Neural progenitor cell (in vitro differentiated cells): ENCODE measurements around the gene SPRED2. TPM values are rescaled to one million over a fixed set of nuclear protein-coding genes. Genes with fewer than 3 reads are reported as not detected.

Experiments used
- DNase-seq: peaks from one replicate; pipeline ENCODE4 v3.0.0-alpha.2; 2016; ENCODE audit warnings: low spot score
- H2AFZ ChIP-seq: fragments of 200-600 bp; sonication (generic); replicated peaks from 2 replicates; pipeline ENCODE4 v1.6.1; 2016; ENCODE audit warnings: antibody characterized with exemption
- H3F3A ChIP-seq: fragments of 200-600 bp; sonication (generic); 2 replicates; pipeline ENCODE4 v1.6.1; 2016; ENCODE audit warnings: antibody characterized with exemption, low read depth
- H3K27ac ChIP-seq: fragments of 200-600 bp; sonication (generic); 2 replicates; pipeline ENCODE4 v1.5.1; 2016; ENCODE audit warnings: mild to moderate bottlenecking
- H3K27me3 ChIP-seq: fragments of 200-600 bp; sonication (generic); 2 replicates; pipeline ENCODE4 v1.6.1; 2016; ENCODE audit warnings: mild to moderate bottlenecking, moderate library complexity
- H3K36me3 ChIP-seq: fragments of 200-600 bp; sonication (generic); 2 replicates; pipeline ENCODE4 v1.5.1; 2016
- H3K4me1 ChIP-seq: fragments of 200-600 bp; sonication (generic); 2 replicates; pipeline ENCODE4 v1.6.1; 2016; ENCODE audit warnings: mixed run types
- H3K4me2 ChIP-seq: fragments of 200-600 bp; sonication (generic); 2 replicates; pipeline ENCODE4 v1.6.1; 2016
- H3K4me3 ChIP-seq: fragments of 200-600 bp; sonication (generic); 2 replicates; pipeline ENCODE4 v1.5.1; 2016
- H3K79me2 ChIP-seq: fragments of 200-600 bp; sonication (generic); 2 replicates; pipeline ENCODE4 v1.6.1; 2016; ENCODE audit warnings: low read depth
- H3K9ac ChIP-seq: fragments of 200-600 bp; sonication (generic); 2 replicates; pipeline ENCODE4 v1.6.1; 2016
- H3K9me3 ChIP-seq: fragments of 200-600 bp; sonication (generic); 2 replicates; pipeline ENCODE4 v1.5.1; 2016; ENCODE audit warnings: low read depth
- H4K20me1 ChIP-seq: fragments of 200-600 bp; sonication (generic); 2 replicates; pipeline ENCODE4 v1.6.1; 2016; ENCODE audit warnings: low read depth
- H3K27ac Mint-ChIP-seq: 3 replicates; pipeline ENCODE4 v1.8.0; 2021; ENCODE audit warnings: mixed read lengths
- H3K27me3 Mint-ChIP-seq: 2 replicates; pipeline ENCODE4 v1.8.0; 2022; ENCODE audit warnings: low read depth, mild to moderate bottlenecking, inconsistent platforms, moderate library complexity, mixed read lengths; ENCODE audit not compliant: insufficient read depth
- H3K36me3 Mint-ChIP-seq: 3 replicates; pipeline ENCODE4 v1.8.0; 2021; ENCODE audit warnings: mixed read lengths
- H3K4me1 Mint-ChIP-seq: 3 replicates; pipeline ENCODE4 v1.8.0; 2021; ENCODE audit warnings: mixed read lengths
- H3K4me3 Mint-ChIP-seq: 3 replicates; pipeline ENCODE4 v1.8.0; 2021; ENCODE audit warnings: mild to moderate bottlenecking, moderate library complexity, mixed read lengths
- H3K9me3 Mint-ChIP-seq: 3 replicates; pipeline ENCODE4 v1.8.0; 2020; ENCODE audit warnings: mixed read lengths
- CTCF ChIP-seq: fragments of 200-600 bp; sonication (generic); IDR thresholded peaks from 2 replicates; pipeline ENCODE4 v1.5.1; 2017; ENCODE audit warnings: antibody characterized with exemption, mild to moderate bottlenecking
- EZH2 ChIP-seq: fragments of 200-600 bp; sonication (generic); IDR thresholded peaks from 2 replicates; pipeline ENCODE4 v1.6.1; 2017; ENCODE audit warnings: antibody characterized with exemption, mild to moderate bottlenecking, moderate library complexity
- EZH2phosphoT487 ChIP-seq: fragments of 200-600 bp; sonication (generic); IDR thresholded peaks from 2 replicates; pipeline ENCODE4 v1.6.1; 2017; ENCODE audit warnings: antibody characterized with exemption
- total RNA-seq: library from RNA; depleted of rRNA; stranded (reverse); fragments of >200 nt; gene quantifications from 2 replicates; pipeline ENCODE4 v1.2.3, GENCODE V29; 2015; ENCODE audit warnings: low replicate concordance

Gene SPRED2
- total RNA-seq, 1 donor from 2014 or later = 11.6 TPM

GRCh38 chr2:65349863-65350262, 82.5 kb downstream of the SPRED2 start:
- Histone ChIP-seq H4K20me1 (peaks cover 61% of the 10 kb centered on the region), H3K4me2 (peak overlapping the region; percentile 40), H3K79me2 (peaks cover 4% of the 10 kb centered on the region), H3K4me1 (peaks cover 37% of the 10 kb centered on the region), H3F3A (peaks cover 20% of the 10 kb centered on the region), H3K27ac (no peak overlapping the region), H3K36me3 (no peaks in the 10 kb centered on the region), H3K27me3 (no peaks in the 10 kb centered on the region), H2AFZ (no peak overlapping the region), H3K9ac (no peak overlapping the region), H3K9me3 (no peaks in the 10 kb centered on the region), H3K4me3 (no peak overlapping the region)
- Mint-ChIP-seq H3K36me3 (peaks cover 15% of the 10 kb centered on the region), H3K27ac (peak overlapping the region; percentile 57), H3K4me1 (peaks cover 60% of the 10 kb centered on the region), H3K9me3 (peaks cover 9% of the 10 kb centered on the region), H3K4me3 (peak overlapping the region; percentile 57), H3K27me3 (peaks cover 2% of the 10 kb centered on the region)
- DNase-seq = peak; percentile 43
- TF ChIP-seq EZH2 (no peak), CTCF (no peak), EZH2phosphoT487 (no peak)

- H3K27me3 Mint-ChIP-seq = no peaks in the 10 kb centered on the region
- Histone ChIP-seq H3K4me2 (no peak overlapping the region), H4K20me1 (peaks cover 42% of the 10 kb centered on the region), H3K36me3 (no peaks in the 10 kb centered on the region), H3K4me1 (peaks cover 22% of the 10 kb centered on the region), H3K9me3 (no peaks in the 10 kb centered on the region), H2AFZ (no peak overlapping the region), H3K9ac (no peak overlapping the region), H3K27me3 (no peaks in the 10 kb centered on the region), H3K79me2 (peaks cover 4% of the 10 kb centered on the region), H3K4me3 (no peak overlapping the region), H3F3A (peaks cover 13% of the 10 kb centered on the region), H3K27ac (no peak overlapping the region)
- H3K27ac Mint-ChIP-seq = no peak overlapping the region
- H3K4me3 Mint-ChIP-seq = no peak overlapping the region
- H3K36me3 Mint-ChIP-seq = peaks cover 20% of the 10 kb centered on the region
- no peak for DNase-seq
- TF ChIP-seq EZH2phosphoT487 (no peak), CTCF (no peak), EZH2 (no peak)
- H3K4me1 Mint-ChIP-seq = peaks cover 45% of the 10 kb centered on the region
- peaks cover 9% of the 10 kb centered on the region for H3K9me3 Mint-ChIP-seq
Observed at GRCh38 chr2:65347913-65348312, 84.5 kb downstream of the SPRED2 start.

GRCh38 chr2:65345631-65346030, 86.8 kb downstream of the SPRED2 start:
- Mint-ChIP-seq H3K27me3 (no peaks in the 10 kb centered on the region), H3K9me3 (peaks cover 9% of the 10 kb centered on the region), H3K27ac (no peak overlapping the region), H3K4me3 (no peak overlapping the region), H3K36me3 (peaks cover 25% of the 10 kb centered on the region), H3K4me1 (peaks cover 27% of the 10 kb centered on the region)
- H3K79me2 ChIP-seq = peaks cover 4% of the 10 kb centered on the region
- peaks cover 7% of the 10 kb centered on the region for H3F3A ChIP-seq
- H3K27me3 ChIP-seq = no peaks in the 10 kb centered on the region
- H3K4me2 ChIP-seq = no peak overlapping the region
- DNase-seq = no peak
- no peak for TF ChIP-seq EZH2
- no peak overlapping the region for H3K4me3 ChIP-seq
- H3K9ac ChIP-seq = no peak overlapping the region
- H3K4me1 ChIP-seq = peaks cover 14% of the 10 kb centered on the region
- H4K20me1 ChIP-seq = peaks cover 19% of the 10 kb centered on the region
- H3K36me3 ChIP-seq = no peaks in the 10 kb centered on the region
- H3K9me3 ChIP-seq = no peaks in the 10 kb centered on the region
- H2AFZ ChIP-seq = no peak overlapping the region
- no peak overlapping the region for H3K27ac ChIP-seq

GRCh38 chr2:65344689-65345088, 87.7 kb downstream of the SPRED2 start:
- H4K20me1 ChIP-seq = peaks cover 9% of the 10 kb centered on the region
- TF ChIP-seq CTCF = no peak
- TF ChIP-seq EZH2 = no peak
- no peak for TF ChIP-seq EZH2phosphoT487
- H2AFZ ChIP-seq = no peak overlapping the region
- peaks cover 18% of the 10 kb centered on the region for H3K4me1 Mint-ChIP-seq
- H3K27me3 Mint-ChIP-seq = no peaks in the 10 kb centered on the region
- no peak overlapping the region for H3K27ac Mint-ChIP-seq
- no peak for DNase-seq
- no peak overlapping the region for H3K27ac ChIP-seq
- H3K36me3 ChIP-seq = no peaks in the 10 kb centered on the region
- H3K4me1 ChIP-seq = peaks cover 5% of the 10 kb centered on the region
- H3K4me3 Mint-ChIP-seq = no peak overlapping the region
- peaks cover 4% of the 10 kb centered on the region for H3K79me2 ChIP-seq
- H3K9me3 ChIP-seq = no peaks in the 10 kb centered on the region
- H3K4me3 ChIP-seq = no peak overlapping the region
- H3F3A ChIP-seq = no peaks in the 10 kb centered on the region
- peaks cover 31% of the 10 kb centered on the region for H3K36me3 Mint-ChIP-seq
- no peak overlapping the region for H3K9ac ChIP-seq
- no peak overlapping the region for H3K4me2 ChIP-seq
- H3K9me3 Mint-ChIP-seq = peaks cover 11% of the 10 kb centered on the region
- H3K27me3 ChIP-seq = no peaks in the 10 kb centered on the region
